HFFc6 (cell line): ENCODE results near the gene MYO18A. TPM values are rescaled to one million over a fixed set of nuclear protein-coding genes. Genes with fewer than 3 reads are reported as not detected.

ENCODE experiments used
- DNase-seq: peaks from one replicate; pipeline ENCODE4 v3.0.0-alpha.2; 2018
- H3K27ac Mint-ChIP-seq: 2 replicates; pipeline ENCODE4 v1.8.0; 2020; ENCODE audit warnings: mild to moderate bottlenecking, mixed read lengths
- H3K27me3 Mint-ChIP-seq: 2 replicates; pipeline ENCODE4 v1.8.0; 2021; ENCODE audit warnings: mild to moderate bottlenecking, moderate library complexity, mixed read lengths; ENCODE audit not compliant: insufficient read depth
- H3K36me3 Mint-ChIP-seq: 2 replicates; pipeline ENCODE4 v1.8.0; 2021; ENCODE audit warnings: low read depth, mixed read lengths
- H3K4me1 Mint-ChIP-seq: 2 replicates; pipeline ENCODE4 v1.8.0; 2020; ENCODE audit warnings: low read depth, mixed read lengths
- H3K4me3 Mint-ChIP-seq: 2 replicates; pipeline ENCODE4 v1.8.0; 2020; ENCODE audit warnings: mild to moderate bottlenecking, moderate library complexity, mixed read lengths
- H3K9me3 Mint-ChIP-seq: 2 replicates; pipeline ENCODE4 v1.8.0; 2020; ENCODE audit warnings: mild to moderate bottlenecking, mixed read lengths
- total RNA-seq, 6 experiments: library from RNA; stranded (reverse); fragmentation: NEBNext Ultra II Directional; extraction: Animal tissue kit (Norgen Biotek cat#: 25700); gene quantifications; 2 replicates in 1 of 6; 3 replicates in 5 of 6; pipeline ENCODE4 v1.2.3, GENCODE V29; 2021
- TF ChIP-seq, protein P1 (sequence below): fragments of 200-600 bp; sonication (generic); IDR thresholded peaks from 2 replicates; pipeline ENCODE4 v1.5.0; 2021; ENCODE audit warnings: antibody characterized with exemption, mild to moderate bottlenecking

Gene MYO18A
- total RNA-seq, 6 experiments from 2014 or later = 39.2 to 57.7 (median 42.9) TPM

DNA sequence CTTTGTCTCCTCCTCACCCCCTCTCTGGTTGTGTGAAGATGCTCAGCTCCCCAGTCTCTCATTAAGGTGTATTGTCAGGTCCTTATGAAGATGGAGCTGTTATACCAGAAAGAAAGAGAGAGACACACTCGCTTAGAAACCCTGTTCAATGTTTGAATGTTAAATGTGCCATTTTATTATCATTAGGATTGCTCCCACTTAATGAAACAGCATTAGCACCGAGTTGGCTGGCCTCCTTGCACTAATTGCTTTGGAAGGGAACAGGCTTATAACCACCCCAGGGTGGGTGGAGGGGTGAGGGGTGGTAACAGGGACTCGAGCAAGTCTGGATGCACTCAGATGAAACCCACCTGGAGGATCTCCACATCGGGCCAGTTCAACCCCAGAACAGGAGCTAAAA lies 122.8 kb downstream of the MYO18A start:
- H3K4me1 Mint-ChIP-seq = no peaks in the 10 kb centered on the region
- no peak for DNase-seq
- no peak overlapping the region for H3K27ac Mint-ChIP-seq
- TF ChIP-seq, protein P1, sequence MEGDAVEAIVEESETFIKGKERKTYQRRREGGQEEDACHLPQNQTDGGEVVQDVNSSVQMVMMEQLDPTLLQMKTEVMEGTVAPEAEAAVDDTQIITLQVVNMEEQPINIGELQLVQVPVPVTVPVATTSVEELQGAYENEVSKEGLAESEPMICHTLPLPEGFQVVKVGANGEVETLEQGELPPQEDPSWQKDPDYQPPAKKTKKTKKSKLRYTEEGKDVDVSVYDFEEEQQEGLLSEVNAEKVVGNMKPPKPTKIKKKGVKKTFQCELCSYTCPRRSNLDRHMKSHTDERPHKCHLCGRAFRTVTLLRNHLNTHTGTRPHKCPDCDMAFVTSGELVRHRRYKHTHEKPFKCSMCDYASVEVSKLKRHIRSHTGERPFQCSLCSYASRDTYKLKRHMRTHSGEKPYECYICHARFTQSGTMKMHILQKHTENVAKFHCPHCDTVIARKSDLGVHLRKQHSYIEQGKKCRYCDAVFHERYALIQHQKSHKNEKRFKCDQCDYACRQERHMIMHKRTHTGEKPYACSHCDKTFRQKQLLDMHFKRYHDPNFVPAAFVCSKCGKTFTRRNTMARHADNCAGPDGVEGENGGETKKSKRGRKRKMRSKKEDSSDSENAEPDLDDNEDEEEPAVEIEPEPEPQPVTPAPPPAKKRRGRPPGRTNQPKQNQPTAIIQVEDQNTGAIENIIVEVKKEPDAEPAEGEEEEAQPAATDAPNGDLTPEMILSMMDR = no peak
- H3K9me3 Mint-ChIP-seq = no peaks in the 10 kb centered on the region
- H3K36me3 Mint-ChIP-seq = no peaks in the 10 kb centered on the region
- H3K4me3 Mint-ChIP-seq = no peak overlapping the region
- H3K27me3 Mint-ChIP-seq = peaks cover 53% of the 10 kb centered on the region

DNA sequence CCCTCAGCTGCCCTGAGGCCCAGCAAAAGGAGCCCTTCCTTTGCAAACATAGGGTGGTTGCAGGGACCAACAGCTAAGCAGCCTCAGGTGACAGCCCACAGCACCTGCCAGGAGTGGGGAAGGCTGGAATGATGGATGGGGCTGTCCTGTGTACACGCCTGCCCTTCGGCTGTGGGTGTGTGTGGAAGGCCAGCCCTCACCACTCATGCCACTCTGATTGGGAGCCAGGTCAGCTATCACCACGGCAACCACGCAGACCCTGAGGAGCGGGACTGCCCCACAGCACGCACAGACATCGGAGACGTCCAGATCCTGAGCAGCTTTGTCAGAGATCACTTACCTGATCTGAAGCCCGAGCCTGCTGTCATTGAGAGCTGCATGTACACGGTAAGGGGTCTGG lies 125.4 kb downstream of the MYO18A start:
- TF ChIP-seq, protein P1 = no peak
- DNase-seq = no peak
- H3K4me3 Mint-ChIP-seq = no peak overlapping the region
- no peaks in the 10 kb centered on the region for H3K36me3 Mint-ChIP-seq
- H3K9me3 Mint-ChIP-seq = no peaks in the 10 kb centered on the region
- H3K27ac Mint-ChIP-seq = no peak overlapping the region
- H3K27me3 Mint-ChIP-seq = peaks cover 50% of the 10 kb centered on the region
- H3K4me1 Mint-ChIP-seq = peaks cover under 1% of the 10 kb centered on the region; the same call in 1 of the 2 replicates

DNA sequence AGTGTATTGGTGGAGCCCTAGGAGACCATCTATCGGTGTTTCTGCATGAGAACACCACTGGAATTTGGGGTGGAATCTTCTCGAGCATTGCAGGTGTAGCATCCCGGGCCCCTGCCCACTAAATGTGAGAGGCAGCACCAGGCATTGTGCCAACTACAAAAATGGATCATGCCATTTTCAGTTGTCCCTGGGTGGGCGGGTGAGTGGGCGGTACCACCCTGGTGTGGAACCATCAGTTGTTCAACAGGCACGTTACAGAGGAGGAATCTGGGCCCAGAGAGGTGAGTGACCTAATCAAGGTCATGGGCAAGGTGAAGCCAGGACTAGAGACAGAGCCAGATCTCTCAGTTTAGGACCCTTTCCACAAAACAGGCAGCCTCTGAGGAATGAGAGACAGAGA lies 128.5 kb downstream of the MYO18A start:
- Mint-ChIP-seq H3K36me3 (no peaks in the 10 kb centered on the region), H3K4me3 (no peak overlapping the region), H3K27ac (no peak overlapping the region), H3K27me3 (peaks cover 62% of the 10 kb centered on the region), H3K4me1 (peaks cover 18% of the 10 kb centered on the region), H3K9me3 (no peaks in the 10 kb centered on the region)
- TF ChIP-seq, protein P1 = no peak
- no peak for DNase-seq

DNA sequence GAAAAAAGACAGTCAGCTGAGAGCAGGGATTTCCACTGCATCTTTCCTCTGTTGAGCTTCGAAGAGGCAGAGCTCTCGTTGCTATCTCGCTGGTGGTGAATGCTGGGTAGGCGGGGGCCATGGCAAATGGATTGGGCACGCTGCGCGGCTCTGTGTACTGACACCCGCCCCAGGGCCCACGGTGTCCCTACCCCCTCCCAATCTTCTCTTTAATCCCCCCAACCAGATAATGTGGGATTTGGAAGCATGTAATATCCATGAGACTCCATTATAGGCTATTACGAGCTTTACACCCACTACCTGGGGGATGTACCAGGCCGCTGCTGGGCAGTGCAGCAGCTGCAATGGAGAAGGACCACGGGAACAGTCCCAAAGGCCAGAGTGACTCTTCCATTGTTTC lies 129.0 kb downstream of the MYO18A start:
- H3K27ac Mint-ChIP-seq = no peak overlapping the region
- no peaks in the 10 kb centered on the region for H3K9me3 Mint-ChIP-seq
- TF ChIP-seq, protein P1 = no peak
- no peaks in the 10 kb centered on the region for H3K36me3 Mint-ChIP-seq
- peaks cover 61% of the 10 kb centered on the region for H3K27me3 Mint-ChIP-seq
- peaks cover 18% of the 10 kb centered on the region for H3K4me1 Mint-ChIP-seq
- no peak for DNase-seq
- no peak overlapping the region for H3K4me3 Mint-ChIP-seq

DNA sequence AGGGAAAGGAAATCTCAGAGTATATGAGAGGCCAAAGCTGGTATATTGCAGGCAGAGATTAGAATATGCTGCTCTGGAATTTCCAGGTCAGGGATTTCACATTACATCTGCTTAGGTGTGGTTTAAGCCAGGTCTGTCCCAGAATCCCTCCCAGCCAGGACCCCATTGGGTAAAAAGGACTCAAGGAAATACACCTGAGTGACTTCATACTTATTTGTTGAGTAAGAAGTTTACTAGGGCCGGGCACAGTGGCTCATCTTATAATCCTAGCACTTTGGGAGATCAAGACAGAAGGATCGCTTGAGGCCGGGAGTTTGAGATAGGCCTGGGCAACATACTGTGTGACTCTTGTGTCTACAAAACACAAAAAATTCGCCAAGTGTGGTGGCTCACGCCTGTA lies 130.0 kb downstream of the MYO18A start:
- TF ChIP-seq, protein P1 = no peak
- H3K36me3 Mint-ChIP-seq = no peaks in the 10 kb centered on the region
- H3K27ac Mint-ChIP-seq = no peak overlapping the region
- H3K27me3 Mint-ChIP-seq = peaks cover 54% of the 10 kb centered on the region
- no peak overlapping the region for H3K4me3 Mint-ChIP-seq
- H3K4me1 Mint-ChIP-seq = peaks cover 18% of the 10 kb centered on the region
- no peaks in the 10 kb centered on the region for H3K9me3 Mint-ChIP-seq
- no peak for DNase-seq
